ENCODE data around the gene ADAMTS17.

ADAMTS17 gene, protein sequence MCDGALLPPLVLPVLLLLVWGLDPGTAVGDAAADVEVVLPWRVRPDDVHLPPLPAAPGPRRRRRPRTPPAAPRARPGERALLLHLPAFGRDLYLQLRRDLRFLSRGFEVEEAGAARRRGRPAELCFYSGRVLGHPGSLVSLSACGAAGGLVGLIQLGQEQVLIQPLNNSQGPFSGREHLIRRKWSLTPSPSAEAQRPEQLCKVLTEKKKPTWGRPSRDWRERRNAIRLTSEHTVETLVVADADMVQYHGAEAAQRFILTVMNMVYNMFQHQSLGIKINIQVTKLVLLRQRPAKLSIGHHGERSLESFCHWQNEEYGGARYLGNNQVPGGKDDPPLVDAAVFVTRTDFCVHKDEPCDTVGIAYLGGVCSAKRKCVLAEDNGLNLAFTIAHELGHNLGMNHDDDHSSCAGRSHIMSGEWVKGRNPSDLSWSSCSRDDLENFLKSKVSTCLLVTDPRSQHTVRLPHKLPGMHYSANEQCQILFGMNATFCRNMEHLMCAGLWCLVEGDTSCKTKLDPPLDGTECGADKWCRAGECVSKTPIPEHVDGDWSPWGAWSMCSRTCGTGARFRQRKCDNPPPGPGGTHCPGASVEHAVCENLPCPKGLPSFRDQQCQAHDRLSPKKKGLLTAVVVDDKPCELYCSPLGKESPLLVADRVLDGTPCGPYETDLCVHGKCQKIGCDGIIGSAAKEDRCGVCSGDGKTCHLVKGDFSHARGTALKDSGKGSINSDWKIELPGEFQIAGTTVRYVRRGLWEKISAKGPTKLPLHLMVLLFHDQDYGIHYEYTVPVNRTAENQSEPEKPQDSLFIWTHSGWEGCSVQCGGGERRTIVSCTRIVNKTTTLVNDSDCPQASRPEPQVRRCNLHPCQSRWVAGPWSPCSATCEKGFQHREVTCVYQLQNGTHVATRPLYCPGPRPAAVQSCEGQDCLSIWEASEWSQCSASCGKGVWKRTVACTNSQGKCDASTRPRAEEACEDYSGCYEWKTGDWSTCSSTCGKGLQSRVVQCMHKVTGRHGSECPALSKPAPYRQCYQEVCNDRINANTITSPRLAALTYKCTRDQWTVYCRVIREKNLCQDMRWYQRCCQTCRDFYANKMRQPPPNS

DNA sequence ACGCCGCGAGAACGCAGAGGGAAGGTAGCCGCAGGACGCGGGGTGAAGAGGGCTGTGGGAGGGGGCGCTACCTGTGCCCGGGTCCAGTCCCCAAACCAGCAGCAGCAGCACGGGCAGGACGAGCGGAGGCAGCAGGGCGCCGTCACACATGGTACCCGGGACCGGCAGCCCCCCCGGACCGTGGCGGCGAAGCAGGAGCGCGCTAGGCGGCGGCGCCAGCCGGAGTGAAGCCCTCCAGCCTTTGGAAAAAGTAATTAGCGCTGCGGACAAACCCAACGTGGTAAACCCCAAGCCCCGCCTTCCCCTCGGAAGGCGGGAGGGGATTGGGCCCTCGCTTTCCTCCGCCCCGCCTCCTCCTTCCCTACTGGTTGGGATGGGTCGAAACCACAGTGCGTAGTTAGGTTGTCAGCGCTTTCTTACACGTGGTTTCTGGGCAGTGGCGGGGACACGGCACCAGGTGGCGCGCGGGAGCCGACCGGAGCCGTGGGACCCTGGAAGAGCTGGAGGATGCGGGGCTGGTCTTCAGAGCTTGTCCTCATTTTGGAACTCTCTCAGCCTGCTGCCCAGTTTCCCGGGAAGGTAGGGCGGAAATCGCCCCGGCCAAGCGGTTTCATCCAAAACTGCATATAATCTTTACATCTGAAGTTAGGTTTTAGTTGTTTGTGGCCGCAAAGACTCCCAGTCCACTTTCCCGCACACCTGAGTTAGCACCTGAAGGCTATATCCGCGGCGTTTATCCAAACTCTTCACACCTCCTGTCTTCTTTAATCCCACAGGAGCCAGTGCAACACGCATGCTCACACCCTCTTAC is at the start of gene ADAMTS17:
Gene ADAMTS17 (minus strand): TSS at position 226 of the 811 bp plus-strand sequence. CDS start 76 bp downstream, at position 150.
- TF ChIP-seq, protein P1, sequence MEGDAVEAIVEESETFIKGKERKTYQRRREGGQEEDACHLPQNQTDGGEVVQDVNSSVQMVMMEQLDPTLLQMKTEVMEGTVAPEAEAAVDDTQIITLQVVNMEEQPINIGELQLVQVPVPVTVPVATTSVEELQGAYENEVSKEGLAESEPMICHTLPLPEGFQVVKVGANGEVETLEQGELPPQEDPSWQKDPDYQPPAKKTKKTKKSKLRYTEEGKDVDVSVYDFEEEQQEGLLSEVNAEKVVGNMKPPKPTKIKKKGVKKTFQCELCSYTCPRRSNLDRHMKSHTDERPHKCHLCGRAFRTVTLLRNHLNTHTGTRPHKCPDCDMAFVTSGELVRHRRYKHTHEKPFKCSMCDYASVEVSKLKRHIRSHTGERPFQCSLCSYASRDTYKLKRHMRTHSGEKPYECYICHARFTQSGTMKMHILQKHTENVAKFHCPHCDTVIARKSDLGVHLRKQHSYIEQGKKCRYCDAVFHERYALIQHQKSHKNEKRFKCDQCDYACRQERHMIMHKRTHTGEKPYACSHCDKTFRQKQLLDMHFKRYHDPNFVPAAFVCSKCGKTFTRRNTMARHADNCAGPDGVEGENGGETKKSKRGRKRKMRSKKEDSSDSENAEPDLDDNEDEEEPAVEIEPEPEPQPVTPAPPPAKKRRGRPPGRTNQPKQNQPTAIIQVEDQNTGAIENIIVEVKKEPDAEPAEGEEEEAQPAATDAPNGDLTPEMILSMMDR (IDR thresholded peaks at IDR 0.05; ENCODE audit: low read depth, low read length), result peak; percentile 93
- in situ Hi-C loops (cut with HindIII; ENCODE audit: low sequenced_read_pairs), result no loop called here
- peak within 1 kb of the TSS; percentile 41 for H3K4me3 ChIP-seq (ENCODE audit: low read depth, low read length)
- DNase-seq (ENCODE audit: low read depth, low spot score), result peak; percentile 95

DNA sequence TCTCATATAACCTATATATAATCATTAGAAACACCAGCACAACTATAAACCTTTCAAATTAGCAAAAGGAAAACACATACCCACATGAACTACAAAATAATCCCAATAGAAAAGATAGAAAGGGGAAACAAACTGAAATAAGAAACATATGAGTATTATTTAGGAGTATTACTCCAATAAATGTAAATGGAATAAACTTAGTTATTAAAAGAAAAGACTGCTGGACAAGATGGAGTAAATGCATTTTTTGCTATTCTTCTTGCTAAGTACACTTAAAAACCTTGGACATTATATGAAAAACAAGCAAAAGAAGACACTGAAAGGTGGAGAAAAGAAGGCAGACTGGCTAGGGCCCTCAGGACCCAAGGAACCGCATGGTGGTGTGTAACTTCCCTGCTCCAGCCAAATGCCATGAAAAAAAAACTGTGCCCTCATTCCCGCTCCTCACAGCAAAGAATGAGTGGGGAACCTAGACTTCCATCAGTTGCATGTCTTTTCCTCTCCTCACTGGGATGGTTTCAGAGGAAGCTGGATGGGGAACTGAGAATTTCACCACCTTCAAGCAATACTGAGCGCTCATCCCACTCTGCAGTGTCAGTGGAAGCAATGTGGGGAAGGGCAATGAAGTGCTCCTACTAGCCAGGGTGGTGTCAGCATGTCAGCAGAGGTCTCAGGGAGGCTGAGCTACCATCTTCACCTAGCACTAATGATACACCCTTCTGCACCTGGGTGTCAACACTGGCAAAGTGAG is 43.7 kb upstream of the ADAMTS17 start:
- TF ChIP-seq, protein P1 (IDR thresholded peaks at IDR 0.05; ENCODE audit: low read depth, low read length), result no peak
- in situ Hi-C loops (cut with HindIII; ENCODE audit: low sequenced_read_pairs), result no loop called here
- no peak for DNase-seq (ENCODE audit: low read depth, low spot score)
- no peak overlapping the region for H3K4me3 ChIP-seq (ENCODE audit: low read depth, low read length)

DNA sequence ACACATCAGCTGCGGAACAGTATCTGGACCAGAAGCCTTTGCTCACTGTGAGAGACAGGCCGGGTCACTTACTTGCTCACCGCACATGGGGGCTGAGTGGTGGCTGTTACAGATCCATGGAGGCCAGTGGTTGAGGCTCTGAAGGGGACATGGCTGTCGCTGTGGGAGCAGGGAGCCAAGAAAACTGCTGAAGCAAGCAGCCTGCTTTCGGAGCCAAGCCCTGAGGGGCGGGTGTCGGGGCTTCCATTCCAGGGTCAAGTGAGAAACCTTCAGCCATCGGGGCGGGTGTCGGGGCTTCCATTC is 42.3 kb upstream of the ADAMTS17 start:
- no peak for DNase-seq (ENCODE audit: low read depth, low spot score)
- TF ChIP-seq, protein P1 (IDR thresholded peaks at IDR 0.05; ENCODE audit: low read depth, low read length), result no peak
- in situ Hi-C loops (cut with HindIII; ENCODE audit: low sequenced_read_pairs), result no loop called here
- no peak overlapping the region for H3K4me3 ChIP-seq (ENCODE audit: low read depth, low read length)

DNA sequence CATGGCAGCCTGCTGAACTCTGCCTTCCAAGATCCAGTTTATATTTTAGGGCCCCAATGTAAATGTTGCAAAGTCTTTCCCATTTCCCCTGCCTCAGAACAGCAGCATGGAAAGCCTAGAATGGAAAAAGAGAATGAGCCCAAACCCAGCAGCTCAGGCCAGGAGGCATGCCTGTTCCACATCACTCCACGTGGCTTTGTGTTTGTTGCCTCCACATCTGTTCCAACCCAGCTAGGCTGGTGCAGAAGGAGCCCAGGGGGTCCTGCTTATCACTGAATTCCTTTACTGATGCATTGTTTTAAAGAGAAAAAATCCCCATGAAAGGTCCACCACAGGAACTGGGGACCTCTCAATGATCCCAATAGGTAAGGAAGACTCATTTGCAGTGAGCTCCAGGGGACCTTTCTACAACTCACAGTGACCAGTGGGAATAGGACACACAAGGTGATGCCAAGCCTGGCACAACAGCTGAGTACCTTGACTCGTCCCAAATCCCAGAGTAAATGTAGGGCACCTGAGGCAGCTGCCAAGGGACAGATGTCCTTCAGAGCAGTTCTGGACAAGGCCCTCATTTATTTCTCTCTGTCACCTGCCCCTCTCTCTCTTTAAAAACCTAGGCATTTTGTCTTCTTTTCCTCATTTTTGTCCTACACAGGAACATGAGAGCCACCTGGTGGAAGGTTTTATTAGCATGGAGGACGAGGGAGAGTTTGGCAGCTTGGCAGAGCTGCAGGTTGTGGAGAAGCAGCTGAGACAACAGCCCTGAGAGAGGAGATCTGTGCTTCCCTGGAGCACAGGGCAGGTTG is 41.7 kb upstream of the ADAMTS17 start:
- TF ChIP-seq, protein P1 (IDR thresholded peaks at IDR 0.05; ENCODE audit: low read depth, low read length), result peak; percentile 22
- no peak overlapping the region for H3K4me3 ChIP-seq (ENCODE audit: low read depth, low read length)
- peak; percentile 3 for DNase-seq (ENCODE audit: low read depth, low spot score)
- in situ Hi-C loops (cut with HindIII; ENCODE audit: low sequenced_read_pairs), result no loop called here

DNA sequence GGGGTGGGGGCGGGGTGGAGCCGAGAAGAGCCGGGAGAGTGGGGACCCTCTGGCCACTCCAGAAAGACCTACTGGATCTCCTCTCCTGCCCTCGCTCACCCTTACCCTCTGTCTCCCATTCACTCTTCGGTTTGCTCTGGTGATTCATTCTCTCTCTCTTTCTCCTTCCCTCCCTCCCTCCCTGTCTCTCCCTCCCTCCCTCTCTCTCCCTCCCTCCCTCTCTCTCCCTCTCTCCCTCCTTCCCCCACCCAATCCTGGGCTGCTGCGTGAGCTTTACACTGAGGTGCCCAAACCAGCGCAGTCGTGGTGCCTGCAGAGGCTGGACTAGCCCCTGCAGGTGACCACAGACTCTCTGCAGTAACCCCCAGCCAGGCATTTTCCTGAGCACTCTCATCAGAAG is 32.2 kb upstream of the ADAMTS17 start:
- in situ Hi-C loops (cut with HindIII; ENCODE audit: low sequenced_read_pairs), result no loop called here
- DNase-seq (ENCODE audit: low read depth, low spot score), result no peak
- no peak overlapping the region for H3K4me3 ChIP-seq (ENCODE audit: low read depth, low read length)
- TF ChIP-seq, protein P1 (IDR thresholded peaks at IDR 0.05; ENCODE audit: low read depth, low read length), result no peak

All from astrocyte of the spinal cord (primary cell).